GM21717 (cell line): ENCODE results near the gene CD151.
A peak's percentile ranks its signal among the peaks of the same experiment; 100 is the strongest.

Source experiments
- ATAC-seq: cut with Tn5 transposase; IDR thresholded peaks from one replicate; pipeline ENCODE4 v1.9.1; 2021; ENCODE audit warnings: mild to moderate bottlenecking, moderate library complexity; ENCODE audit not compliant: unreplicated experiment

The CD151 gene

DNA sequence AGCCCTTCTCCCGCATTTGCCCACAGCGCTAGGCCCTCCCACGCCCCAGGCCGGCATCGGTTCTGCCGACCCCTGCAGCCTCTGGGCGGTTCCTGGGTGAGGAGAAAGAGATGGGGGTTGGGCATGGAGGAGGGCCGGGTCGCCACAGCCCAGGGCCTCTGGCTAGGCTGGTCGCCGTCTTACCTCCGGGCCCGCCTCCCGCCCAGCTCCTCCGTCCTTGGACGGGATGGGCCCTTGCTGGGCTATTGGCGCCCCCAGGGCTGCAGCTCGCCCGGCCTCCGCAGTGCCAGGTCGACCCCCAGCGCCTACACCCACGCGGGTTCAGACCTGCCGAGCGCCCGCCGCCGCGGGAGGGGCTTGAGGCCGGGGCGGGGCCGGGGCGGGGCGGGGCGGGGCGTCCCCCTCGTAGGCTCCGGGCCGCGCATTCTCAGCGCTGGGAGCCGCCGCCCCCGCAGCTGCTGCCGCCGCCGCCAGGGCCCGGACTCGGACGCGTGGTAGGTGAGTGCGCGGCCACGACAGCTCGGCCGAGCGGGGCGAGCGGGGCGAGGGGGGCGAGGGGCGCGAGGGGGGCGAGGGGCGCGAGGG lies at the start of gene CD151:
TSS of gene CD151 (plus strand) at position 424 of the 585 bp plus-strand sequence. CDS start 3,118 bp downstream, outside the sequence.
- ATAC-seq = no peak

DNA sequence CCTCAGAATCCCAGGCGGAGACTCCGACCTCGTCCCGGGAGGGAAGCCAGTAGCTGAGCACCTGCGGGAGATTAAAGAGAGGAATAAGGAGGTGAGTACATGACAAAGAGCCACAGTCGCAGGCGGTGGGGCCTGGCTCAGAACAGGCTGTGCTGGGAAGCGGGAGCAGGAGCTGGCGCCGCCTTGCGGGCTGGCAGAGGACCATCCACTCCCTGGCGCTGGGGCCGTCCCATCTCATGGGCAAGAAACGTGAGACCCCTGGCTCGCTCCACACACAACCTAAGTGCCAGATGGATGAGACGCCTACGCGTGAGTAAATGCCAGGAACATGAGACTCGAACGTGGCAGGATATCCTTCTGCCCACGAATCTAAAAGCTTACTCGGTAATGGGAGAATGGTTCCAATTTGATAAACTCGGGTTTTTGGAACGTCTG lies 49.2 kb upstream of the CD151 start:
- ATAC-seq = no peak

DNA sequence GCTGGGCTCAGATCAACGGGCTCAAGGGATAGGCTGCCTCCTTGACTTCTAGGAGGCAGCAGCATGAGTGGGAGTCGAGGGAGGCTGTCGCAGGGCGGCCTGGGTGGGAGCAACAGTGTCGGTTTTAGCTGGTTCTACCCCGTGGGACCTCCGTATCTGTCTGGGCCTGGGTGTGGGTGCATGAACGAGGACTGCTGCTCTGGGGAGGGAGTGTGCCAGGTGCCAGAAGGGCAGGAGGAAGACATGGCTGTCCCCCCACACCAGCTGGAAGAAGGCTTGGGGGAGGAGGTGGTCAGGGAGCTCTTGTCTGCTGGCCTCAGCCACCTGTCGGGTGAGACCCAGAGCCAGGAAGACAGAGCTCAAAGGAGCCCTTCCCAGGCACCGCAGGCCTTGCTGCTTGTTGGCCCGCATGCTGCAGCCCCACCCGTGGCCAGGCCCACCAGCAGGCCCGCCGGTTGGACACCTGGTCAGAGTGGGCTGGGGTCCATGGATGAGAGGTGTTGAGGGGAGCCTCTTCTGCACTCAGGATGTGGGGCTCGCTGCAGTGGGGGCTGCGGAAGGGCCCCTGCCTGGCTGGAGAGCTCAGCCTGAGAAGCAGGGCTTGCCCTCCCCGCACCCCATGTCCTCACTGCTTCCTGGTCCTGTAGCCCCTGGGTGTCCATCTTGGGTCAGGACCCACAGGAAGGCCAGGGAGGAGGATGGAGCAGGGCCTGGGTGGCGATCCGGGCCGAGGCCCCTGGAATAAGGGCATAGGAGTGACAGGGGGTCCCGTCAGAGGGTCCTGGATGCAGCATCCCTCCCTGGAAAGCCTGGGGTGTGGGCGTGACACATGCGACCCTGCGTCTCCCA lies 46.3 kb upstream of the CD151 start:
- no peak for ATAC-seq

DNA sequence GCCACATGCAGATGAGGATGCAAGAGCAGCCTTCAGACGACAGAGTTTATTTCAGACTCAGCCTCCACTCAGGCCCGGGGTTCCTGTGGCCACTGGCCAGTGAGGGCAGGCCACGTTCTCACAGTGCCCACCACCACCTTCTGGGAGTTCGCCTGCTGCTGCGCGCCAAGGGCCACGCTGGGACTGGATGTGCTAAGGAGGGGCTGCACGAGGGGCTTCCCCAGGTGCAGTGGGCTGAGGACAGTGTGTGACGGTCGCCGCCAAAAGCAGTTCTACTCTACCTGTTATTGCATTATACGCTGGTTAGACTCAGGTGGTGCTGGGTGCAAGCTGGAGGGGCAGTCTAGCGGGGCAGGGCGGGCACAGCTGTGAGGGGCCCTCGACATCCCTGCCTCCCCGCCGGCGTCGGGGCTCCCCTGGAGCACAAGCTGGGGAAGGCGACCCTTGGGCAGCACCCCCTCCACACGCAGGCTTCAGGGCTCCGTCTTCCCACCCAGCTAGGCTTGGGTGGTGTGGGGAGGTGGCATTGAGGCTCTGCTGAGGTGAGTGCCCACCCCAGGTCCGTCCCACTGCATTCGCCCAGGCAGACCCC lies 45.6 kb upstream of the CD151 start:
- ATAC-seq = no peak

DNA sequence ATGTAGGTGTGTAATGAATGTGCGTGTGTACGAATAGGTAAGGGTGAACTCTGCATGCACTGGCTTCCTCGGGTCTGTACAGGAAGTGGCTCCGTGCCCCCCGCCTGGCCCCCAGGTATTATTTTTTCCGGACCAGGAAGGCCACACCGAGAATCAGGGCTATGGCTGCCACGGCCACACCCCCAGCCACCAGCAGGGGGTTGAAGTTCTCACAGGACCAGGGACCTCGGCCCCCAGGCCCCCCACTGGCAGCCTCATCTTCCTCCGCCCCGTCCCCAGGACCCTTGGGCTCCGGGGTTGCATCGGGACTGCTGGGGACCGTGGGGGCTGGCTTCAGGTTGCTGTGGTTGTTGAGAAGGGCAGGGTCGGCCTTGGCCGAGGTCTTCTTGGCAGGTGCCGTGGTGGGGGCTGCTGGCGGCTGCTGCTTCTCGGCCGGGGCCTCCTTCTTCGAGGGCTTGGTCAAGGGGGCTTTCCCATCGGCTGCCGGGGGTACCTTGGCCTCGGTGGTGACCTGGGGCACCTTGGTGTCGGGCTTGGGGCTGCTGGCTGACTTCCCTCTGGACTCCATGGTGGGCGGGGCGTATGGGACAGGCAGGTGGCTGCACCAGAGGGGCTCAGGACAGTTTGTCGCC lies 44.6 kb upstream of the CD151 start:
- ATAC-seq = no peak

DNA sequence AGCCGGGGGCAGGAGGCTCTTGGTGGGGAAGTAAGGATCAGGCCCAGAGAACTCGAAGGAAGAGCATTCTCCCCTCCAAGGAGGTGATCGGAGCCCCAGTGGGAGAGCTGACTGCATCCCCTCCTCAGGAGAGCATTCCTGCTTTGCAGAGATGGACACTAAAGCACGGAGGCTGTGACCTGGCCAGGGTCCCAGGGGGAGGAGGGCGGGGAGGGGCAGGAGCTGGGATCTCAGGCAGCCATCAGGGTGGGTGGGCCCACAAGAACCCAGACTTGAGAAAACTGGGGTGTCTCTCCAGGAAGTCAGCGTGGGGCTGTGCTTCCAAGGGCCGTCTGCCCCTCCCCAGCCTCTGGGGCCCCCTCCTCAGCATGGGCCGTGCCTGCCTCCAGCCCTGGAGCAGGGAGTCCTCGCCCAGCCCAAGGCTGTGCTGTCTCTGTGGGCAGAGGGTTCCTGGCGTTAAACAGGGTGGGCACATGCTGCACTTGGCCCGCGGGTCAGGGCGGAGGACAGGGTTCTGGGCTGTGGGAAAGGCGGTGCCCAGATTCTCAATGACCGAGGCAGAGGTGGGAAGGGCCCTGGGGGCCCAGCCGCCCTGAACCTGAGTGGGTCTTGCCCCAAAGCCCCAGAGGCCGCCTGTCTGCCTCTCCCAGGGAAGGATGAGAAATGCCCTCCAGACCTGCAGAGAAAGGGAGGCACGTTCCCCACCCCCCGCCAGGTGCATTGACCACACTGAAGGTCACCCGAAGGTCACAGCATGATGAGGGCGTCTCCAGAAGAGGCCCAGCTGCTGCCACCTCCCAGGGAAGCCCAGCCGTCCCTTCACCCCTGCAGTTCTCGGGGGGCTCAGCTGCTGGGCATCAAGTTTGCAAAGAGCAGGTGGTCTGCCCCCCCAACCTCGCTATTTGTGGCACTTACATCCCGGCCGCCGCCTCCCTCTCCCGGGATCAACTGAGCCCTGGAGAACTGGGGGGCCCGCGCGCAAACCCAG lies 43.5 kb upstream of the CD151 start:
- no peak for ATAC-seq

DNA sequence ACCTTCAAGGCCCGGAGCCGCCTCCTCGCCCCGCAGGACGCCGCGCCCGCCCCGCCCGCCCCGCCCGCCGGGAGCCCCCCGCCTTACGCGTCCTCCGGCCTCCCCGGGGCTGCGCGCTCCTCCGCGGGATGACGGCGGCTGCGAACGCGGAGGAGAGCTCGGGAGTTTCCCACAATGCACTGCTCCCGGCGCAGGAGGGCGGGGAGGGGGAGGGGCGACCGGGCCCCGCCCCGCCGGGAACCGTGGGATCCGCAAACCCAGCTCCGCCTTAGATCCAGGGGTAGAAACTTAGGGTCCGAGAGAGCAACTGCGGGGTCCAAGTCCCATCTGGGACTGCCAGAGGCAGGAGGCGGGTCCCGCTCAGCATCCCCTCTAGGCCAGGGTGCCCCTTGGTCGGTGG lies 42.8 kb upstream of the CD151 start, which contains the start of gene CEND1:
TSS of gene CEND1 (minus strand) at position 148 of the 400 bp plus-strand sequence. CDS start 1,514 bp downstream, outside the sequence.
- no peak for ATAC-seq

DNA sequence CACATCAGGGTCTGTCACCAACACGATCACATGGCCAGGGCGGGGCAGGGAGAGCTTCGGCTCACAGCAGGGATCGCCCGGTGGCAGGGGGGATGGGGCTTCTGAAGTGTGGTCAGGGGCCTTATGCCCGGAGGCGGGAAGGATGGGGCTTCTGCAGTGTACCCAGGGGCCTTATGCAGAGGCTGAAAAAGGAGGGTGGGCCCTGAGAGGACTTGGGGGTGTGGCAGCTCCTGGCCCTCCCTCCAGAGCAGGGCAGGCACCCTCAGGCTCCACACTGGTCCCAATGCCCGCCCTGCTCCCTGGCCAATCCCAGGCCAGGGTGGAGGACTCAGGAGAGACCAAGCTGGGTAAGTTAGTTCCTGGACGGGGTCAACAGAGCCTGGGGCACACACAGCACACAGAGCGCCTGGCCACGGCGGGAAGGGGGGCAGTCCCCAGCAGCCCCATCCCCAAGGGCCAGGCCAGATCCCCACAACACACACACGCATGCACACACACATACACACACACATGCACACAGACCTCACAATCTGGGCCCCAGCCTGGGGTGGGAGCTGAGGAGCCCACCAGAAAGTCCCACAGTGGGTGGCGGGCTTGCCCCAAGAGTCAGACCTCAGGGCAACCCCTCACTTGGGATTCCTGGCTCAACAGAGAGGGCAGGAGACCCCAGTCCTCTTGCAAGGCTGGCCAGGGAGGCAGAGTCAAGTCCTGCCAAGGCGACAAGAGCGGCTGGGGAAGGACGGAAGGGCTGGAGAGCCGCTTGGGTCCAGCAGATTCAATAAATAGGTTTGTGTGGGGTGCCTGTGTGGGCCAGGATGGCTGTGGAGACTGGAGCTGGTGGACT lies 41.8 kb upstream of the CD151 start:
- ATAC-seq = no peak

DNA sequence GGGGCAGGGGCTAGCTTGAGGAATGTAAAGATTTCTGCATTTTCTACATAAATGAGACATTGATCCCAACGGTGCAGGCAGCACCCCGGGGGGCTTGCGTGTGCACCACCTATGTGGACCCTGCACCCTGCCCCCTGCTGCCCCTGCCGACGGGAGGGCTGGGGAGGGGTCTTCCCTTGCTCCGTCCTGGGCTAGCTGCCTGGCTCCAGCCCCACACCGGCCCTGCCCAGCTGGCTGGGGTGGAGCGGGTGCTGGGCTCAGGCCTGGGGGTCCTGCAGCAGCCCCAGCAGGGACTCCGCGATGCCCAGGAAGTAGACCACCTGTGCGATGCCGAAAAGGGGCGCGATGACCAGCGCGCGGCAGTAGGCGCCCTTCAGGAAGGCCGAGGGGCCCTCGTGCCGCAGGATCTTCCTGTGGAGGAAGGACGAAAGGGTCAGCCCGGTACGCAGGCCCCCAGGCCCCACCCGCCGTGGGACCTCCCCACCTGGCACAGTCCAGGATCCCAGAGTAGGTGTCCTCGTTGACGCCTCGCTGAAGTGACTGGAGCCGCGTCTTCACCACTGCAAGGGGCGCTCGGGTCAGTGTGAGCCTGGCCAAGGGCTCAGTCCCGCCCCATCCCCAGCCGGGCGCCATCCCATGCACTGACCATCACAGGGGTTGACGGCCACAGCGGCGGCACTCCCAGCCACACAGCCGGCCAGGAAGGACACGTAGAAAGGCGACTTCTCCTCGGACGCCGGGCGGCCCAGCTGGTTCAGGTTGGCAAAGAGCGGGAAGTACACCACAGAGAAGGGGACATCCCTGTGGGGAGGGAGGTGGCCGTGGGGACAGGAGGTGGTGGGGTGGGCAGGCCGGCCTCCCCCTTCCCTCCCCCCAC lies 40.9 kb upstream of the CD151 start:
- no peak for ATAC-seq

DNA sequence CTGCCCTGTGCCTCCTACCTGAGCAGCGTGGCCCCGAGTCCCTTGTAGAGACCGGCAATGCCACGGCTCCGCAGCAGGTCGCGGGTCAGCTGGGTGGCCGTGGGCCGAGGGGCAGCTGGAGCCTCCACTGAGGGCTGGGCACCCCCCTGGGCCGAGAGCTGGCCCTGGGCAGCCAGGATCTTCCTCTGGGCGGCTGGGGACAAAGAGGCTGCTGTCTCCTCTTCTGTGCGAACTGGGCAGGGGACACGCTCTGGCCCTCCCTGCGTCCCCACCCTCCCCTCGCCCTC lies 40.3 kb upstream of the CD151 start:
- no peak for ATAC-seq

DNA sequence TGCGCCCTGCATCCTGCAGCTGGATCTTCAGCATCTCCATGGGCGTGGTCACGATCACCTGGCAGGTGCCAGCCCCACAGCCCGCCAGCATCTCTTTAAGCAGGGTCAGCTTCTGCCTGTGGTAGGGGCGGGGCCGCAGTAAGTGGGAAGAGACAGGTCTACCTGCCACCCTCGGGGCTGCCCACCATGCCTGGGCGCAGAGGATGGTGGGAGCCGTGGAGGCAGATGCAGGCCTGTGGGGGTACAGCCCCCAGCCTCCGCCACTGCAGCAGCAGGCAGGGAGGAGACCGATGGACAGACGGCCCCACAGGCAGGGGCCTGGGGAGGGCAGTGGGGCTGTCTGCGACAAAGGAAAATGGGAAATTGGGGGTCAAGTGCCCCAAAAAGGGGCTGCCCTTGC lies 39.9 kb upstream of the CD151 start:
- ATAC-seq = no peak

DNA sequence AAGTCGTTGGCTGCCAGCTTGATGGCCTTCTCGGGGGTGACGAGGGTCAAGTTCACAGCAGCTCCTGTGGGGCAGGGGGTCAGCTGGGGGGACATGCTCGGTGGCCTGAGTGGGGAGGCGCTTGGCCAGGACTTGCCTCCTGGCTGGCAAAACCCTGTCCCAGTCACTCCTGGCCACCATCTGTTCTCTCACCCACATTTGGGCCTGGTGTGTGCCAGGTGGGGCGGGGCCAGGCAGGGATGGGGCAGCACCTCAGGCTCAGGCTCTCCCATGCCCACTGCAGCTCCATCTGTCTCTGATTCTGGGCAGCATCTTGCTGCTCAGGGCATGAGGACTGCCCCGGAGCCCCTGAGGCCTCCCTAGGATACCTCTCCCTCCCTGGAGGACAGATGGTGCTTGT lies 39.2 kb upstream of the CD151 start:
- no peak for ATAC-seq

DNA sequence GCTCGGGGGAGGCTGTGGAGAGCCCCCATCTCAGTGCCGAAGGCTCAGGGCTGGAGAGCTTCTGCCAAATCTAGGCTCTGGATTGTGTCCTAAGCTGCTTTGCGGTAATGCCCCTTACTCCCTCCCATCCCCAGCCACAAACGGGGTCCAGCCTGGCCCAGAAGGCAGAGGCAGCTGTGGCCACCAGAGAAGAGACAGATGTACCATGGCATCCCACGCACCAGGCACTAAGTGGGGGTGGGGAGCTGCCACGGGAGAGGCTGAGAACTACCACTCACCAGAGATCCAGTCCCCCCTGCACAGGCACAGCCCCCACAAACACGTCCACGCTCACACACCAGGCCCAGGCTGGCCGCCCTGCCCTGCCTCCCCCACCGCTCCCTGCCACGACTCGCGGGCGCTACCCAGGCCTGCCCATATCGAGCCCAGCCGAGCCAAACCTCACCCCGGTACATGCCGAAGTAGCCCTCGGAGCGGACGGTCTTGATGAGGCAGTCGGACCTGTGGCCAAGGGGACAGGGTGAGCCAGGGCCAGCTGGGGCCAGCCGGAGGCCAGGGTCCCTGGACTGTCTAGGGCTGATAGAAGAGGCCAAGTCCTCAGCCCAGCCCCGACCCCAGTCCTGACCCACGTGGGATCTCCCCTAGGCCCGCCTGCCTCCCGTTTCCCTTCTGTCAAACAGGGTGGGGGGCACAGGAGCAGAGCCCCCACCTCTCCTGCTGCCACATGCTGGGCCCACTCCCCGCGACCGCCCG lies 38.6 kb upstream of the CD151 start:
- ATAC-seq = no peak

DNA sequence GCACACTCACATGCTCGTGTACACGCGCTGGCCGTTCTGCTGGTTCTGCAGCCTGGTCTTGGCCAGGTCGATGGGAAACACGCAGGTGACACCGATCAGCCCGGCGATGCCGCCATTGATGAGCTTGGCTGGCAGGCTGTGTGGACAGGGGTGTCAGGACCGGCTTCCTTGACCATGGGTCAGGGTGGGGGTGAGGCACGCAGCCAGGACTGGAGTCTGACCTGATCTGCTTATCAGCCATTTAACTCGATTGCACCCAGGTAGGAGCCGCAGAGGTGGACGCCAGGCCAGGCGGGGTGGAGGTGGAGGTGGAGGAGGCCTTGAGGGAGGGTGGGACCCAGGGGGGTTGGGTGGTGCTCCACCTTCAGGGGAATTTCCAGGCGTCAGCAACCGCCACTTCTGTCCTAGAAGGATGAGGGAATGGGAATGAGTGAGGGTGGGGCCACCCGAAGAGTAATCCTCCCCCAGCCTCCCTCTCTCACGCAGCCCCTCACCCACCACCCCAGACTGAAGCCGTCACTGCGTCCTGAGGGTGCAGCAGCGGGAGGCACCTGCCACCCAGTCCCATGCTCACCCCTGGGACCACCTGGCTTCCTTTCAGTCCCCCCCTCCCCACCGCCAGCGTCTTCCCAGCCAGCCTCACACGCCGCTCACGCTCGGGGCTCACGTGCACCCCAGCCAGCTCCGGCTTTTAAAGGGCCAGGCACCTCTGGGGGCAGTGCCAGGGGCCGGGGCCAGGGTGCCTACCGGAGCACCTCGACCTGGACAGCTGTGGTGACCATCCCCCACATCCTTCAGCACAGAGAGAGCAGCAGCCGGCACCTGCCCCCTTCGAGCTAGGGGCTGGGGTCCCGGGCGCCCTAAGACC lies 37.8 kb upstream of the CD151 start:
- no peak for ATAC-seq

DNA sequence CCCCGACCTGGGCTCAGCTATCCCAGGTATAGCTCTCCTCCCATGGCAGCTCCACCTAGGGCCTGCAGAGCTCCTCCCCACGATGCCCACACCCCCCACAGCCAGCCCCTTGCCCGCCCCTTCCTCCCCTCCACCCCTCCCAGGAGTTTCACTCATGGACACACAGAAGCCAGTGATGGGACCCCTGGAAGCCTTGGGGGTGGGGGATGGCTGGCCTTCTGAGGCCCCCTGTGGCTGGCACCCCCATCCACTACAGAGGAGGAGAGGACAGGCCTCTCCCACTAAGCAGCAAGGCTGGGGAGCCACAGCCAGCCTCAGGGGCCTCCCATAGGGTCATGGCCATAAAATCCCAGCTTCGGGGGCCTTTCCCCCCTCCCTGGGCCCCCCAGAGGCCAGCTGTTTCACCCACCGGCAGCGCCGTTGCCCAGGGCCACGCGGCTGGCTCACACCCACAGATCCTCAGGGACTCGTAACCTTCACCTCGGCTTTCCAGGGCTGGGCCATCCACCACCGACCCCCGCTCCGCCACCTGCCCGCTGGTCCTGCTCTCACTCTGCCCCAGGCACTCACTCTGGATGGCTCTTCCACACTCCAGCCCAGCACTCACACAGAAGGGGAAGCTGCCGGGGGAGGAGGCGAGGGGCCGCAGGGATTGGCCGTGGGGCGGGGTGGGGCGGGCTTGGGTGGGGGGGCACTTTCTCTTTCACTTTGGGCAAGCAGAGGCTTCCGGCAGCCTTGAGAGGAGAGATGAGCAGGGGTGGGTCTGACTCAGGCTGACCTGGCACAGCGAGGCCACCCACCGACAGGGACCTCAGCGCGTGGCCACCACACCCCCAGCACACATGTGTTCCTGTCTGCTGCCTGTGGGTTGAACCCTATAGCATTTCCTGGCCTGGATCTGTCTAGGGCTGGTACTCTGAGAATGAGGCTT lies 36.9 kb upstream of the CD151 start:
- peak; percentile 32 for ATAC-seq
